ENCODE measurements around the gene PIGB.
"Not testable (repeated sequence)": the region's sequence is repeated elsewhere in the genome, so short reads cannot be mapped to it uniquely, and the experiment has no call there.

Gene PIGB

DNA sequence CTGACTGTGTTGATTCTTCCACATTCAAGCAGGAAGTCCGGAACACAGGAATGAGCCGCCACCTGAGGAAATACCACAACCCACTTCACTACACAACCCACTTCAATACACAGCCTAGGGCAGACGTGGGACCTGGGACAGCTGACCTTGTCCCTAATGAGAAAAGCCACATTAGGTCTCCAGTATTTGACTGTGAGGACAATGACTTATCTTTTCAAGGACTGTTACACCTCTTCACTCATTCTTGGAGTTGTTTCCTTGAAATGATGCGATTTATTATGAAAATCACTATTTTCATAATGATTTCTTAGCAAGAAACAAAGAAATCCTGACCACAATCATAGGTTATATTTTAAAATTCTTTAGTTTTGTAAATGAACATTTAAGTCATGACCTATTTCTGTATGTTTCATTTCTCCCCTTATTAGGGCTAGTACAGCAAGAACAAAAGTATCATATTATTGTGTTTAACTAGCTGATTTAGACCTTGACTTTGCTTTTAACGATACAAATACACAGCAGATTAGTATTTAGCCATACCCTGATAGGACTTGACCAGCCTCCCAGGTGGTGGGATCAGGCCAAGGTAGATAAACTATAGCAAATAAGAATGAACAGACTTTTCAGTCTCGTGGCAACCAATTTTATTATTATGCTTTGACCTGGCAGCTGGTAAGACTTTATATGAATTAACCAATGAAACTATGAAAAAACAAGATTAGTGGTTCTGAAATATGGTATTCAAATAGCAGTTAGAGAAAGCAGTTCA is 35.5 kb upstream of the PIGB start:
- no peak for DNase-seq
- no peaks in the 10 kb centered on the region for H3K27me3 ChIP-seq (ENCODE audit: insufficient read depth, low read length, poor library complexity)
- H3K4me1 ChIP-seq (ENCODE audit: control insufficient read depth, low read depth, low read length), result peaks cover 4% of the 10 kb centered on the region

DNA sequence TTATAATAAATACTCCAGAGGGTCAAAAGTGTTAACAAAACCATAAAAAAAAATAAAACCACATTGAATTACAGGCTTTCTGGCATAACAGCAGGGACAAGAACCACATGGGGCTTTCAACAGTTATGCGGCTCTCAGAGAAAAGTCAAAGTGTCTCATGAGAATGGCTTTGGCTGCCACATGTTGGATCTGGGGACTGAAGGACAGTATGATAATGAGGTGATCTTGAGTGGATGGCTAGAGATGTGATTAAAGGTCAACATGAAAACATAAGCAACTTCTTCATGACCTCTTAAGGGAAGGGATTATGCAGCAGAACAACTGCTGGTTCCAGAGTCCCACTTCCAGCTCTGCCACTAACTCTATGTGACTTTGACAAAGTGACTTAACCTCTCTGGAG is 34.6 kb upstream of the PIGB start:
- H3K36me3 ChIP-seq (ENCODE audit: control insufficient read depth, insufficient read depth, low read length), result no peaks in the 10 kb centered on the region
- H4K5ac ChIP-seq (ENCODE audit: low read length), result no peak overlapping the region
- no peak overlapping the region for H2AK5ac ChIP-seq (ENCODE audit: low read length)
- no CpG with 5 or more reads among the region's 1 CpG for WGBS (ENCODE audit: extremely low coverage, insufficient coverage, low lambda C conversion rate)
- H3K4me1 ChIP-seq (ENCODE audit: control insufficient read depth, low read depth, low read length), result peaks cover 4% of the 10 kb centered on the region
- no peaks in the 10 kb centered on the region for H3K79me1 ChIP-seq (ENCODE audit: low read length)
- no peak overlapping the region for H2BK5ac ChIP-seq (ENCODE audit: low read length)
- no peaks in the 10 kb centered on the region for H3K79me2 ChIP-seq (ENCODE audit: control insufficient read depth, insufficient read depth, low read length)
- H3K4ac ChIP-seq (ENCODE audit: low read depth, low read length), result no peak overlapping the region
- no peak overlapping the region for H3K18ac ChIP-seq (ENCODE audit: low read length)
- no peak overlapping the region for H3K23ac ChIP-seq (ENCODE audit: low read length)
- H3K56ac ChIP-seq (ENCODE audit: low read length), result no peak overlapping the region
- no peaks in the 10 kb centered on the region for H3K27me3 ChIP-seq (ENCODE audit: insufficient read depth, low read length, poor library complexity)
- H4K8ac ChIP-seq (ENCODE audit: low read depth, low read length), result no peak overlapping the region
- H3K9ac ChIP-seq (ENCODE audit: low read length), result no peak overlapping the region
- no peak overlapping the region for H3K4me2 ChIP-seq (ENCODE audit: low read length)
- no peak for DNase-seq
- H3K4me3 ChIP-seq (ENCODE audit: low read length), result no peak overlapping the region
- no peak overlapping the region for H2BK120ac ChIP-seq (ENCODE audit: low read depth, low read length)
- no peak overlapping the region for H3K27ac ChIP-seq (ENCODE audit: low read depth, low read length)
- H2BK15ac ChIP-seq (replicated peaks; ENCODE audit: low read depth), result no peak overlapping the region

More for the DNA sequence above, 35.5 kb upstream of the PIGB start:
- no peaks in the 10 kb centered on the region for H3K79me1 ChIP-seq (ENCODE audit: low read length)
- no peak overlapping the region for H3K4ac ChIP-seq (ENCODE audit: low read depth, low read length)
- no peak overlapping the region for H2BK5ac ChIP-seq (ENCODE audit: low read length)
- H3K18ac ChIP-seq (ENCODE audit: low read length), result no peak overlapping the region
- no peaks in the 10 kb centered on the region for H3K36me3 ChIP-seq (ENCODE audit: control insufficient read depth, insufficient read depth, low read length)
- H3K4me3 ChIP-seq (ENCODE audit: low read length), result no peak overlapping the region
- no peak overlapping the region for H3K4me2 ChIP-seq (ENCODE audit: low read length)
- no peak overlapping the region for H2BK15ac ChIP-seq (replicated peaks; ENCODE audit: low read depth)
- H2AK5ac ChIP-seq (ENCODE audit: low read length), result no peak overlapping the region
- H3K9ac ChIP-seq (ENCODE audit: low read length), result no peak overlapping the region
- no CpG with 5 or more reads among the region's 6 CpGs for WGBS (ENCODE audit: extremely low coverage, insufficient coverage, low lambda C conversion rate)
- no peak overlapping the region for H4K5ac ChIP-seq (ENCODE audit: low read length)
- no peak overlapping the region for H3K23ac ChIP-seq (ENCODE audit: low read length)
- no peak overlapping the region for H3K27ac ChIP-seq (ENCODE audit: low read depth, low read length)
- no peak overlapping the region for H3K56ac ChIP-seq (ENCODE audit: low read length)
- no peaks in the 10 kb centered on the region for H3K79me2 ChIP-seq (ENCODE audit: control insufficient read depth, insufficient read depth, low read length)
- H4K8ac ChIP-seq (ENCODE audit: low read depth, low read length), result no peak overlapping the region
- no peak overlapping the region for H2BK120ac ChIP-seq (ENCODE audit: low read depth, low read length)

DNA sequence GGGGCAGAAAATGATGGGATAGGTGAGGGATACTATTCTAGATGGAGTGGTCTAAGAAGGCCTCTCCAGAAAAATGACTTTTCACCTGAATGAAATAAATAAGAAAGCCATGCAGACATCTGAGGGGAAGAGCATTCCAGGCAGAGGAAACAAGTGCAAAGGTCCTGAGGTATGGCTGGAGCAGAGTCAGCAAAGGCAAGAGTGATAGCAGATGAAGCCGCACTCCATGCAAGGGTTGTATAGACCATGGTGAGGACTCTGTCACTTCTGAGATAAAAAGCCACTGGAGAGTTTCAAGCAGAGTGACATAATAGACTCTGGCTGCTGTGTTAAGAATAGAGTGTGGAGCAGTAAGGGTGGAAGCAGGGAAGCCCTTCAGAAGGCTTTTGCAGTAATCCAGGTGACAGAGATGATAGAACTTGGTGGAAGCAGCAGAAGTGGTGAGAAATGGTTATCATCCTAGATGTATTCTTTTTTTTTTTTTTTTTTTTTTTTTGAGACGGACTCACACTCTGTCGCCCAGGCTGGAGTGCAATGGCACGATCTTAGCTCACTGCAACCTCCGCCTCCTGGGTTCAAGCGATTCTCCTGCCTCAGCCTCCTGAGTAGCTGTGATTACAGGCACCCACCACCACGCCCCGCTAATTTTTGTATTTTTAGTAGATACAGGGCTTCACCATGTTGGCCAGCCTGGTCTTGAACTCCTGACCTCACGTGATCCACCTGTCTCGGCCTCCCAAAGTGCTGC is 32.4 kb upstream of the PIGB start:
- H3K56ac ChIP-seq (ENCODE audit: low read length); H3K18ac ChIP-seq (ENCODE audit: low read length); H3K36me3 ChIP-seq (ENCODE audit: control insufficient read depth, insufficient read depth, low read length); H2BK15ac ChIP-seq (replicated peaks; ENCODE audit: low read depth); H3K27ac ChIP-seq (ENCODE audit: low read depth, low read length); H3K27me3 ChIP-seq (ENCODE audit: insufficient read depth, low read length, poor library complexity); H3K4ac ChIP-seq (ENCODE audit: low read depth, low read length); H2BK120ac ChIP-seq (ENCODE audit: low read depth, low read length); H3K9ac ChIP-seq (ENCODE audit: low read length); DNase-seq; H4K5ac ChIP-seq (ENCODE audit: low read length); H3K79me1 ChIP-seq (ENCODE audit: low read length); H3K4me2 ChIP-seq (ENCODE audit: low read length); H4K8ac ChIP-seq (ENCODE audit: low read depth, low read length); H3K23ac ChIP-seq (ENCODE audit: low read length); H2AK5ac ChIP-seq (ENCODE audit: low read length); H2BK5ac ChIP-seq (ENCODE audit: low read length); H3K4me3 ChIP-seq (ENCODE audit: low read length); H3K79me2 ChIP-seq (ENCODE audit: control insufficient read depth, insufficient read depth, low read length); H3K4me1 ChIP-seq (ENCODE audit: control insufficient read depth, low read depth, low read length): not testable (repeated sequence)
- WGBS (ENCODE audit: extremely low coverage, insufficient coverage, low lambda C conversion rate), result no CpG with 5 or more reads among the region's 10 CpGs

DNA sequence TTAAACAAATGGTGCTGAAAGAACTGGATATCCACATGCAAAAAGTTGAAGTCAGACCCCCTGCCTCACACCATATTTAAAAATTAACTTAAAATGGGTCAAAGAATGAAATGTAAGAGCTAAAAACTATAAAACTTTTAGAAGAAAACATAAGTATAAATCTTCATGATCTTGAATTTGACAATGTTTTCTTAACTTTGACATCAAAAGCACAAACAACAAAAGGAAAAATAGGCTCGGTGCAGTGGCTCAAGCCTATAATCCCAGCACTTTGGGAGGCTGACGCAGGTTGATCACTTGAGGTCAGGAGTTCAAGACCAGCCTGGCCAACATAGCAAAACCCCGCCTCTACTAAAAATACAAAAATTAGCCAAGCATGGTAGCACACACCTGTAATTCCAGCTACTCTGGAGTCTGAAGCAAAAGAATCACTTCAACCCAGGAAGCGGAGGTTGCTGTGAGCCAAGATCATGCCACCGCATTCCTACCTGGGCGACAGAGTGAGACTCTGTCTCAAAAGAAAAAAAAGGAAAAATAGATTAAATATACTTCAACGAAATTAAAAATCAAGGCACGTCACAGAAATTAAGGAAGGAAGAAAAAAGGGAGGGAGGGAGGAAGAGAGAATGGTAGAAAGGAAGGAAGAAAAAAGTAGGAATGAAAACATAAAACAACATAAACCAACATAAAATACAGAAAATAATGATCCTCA is 30.9 kb upstream of the PIGB start:
- 100% methylated on average over 1 of the region's 8 CpGs for WGBS (ENCODE audit: extremely low coverage, insufficient coverage, low lambda C conversion rate)

DNA sequence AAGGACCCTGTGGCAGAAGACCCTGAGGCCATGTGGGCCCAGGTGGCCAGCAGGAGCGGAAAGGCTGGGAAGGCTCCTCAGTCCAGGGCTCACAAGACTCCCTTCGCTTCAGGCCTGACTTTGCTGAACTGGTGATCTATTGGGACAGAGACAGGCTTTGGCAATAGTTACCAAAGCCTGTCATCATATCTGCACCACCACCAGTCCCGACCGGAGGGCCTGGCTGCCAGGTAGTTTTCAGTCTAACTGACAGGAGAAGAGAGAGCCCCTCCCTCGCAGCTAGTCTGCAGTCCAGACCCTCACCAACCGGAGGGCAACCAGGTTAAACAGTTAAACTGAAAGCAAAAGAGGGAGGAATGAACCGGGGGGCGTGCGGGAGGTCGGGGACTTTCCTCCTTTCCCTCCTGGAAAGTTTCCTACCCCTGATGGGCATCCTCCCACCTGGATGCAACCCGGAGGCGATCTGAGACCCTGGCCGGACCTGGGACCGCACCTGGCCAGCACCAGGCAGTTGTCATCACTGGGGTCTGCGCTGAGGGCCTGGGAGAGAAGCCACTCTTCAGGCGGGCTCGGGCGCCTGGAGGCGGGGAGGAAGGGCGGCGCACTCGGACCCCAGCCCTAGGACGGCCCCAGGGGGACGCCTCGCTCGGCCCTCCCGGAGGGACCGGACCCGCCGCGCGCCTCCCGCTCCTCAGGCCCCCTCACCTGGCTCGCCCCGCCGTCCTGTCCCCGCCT is 29.8 kb upstream of the PIGB start:
- peak overlapping the region; percentile 33 for H3K18ac ChIP-seq (ENCODE audit: low read length)

More for the DNA sequence above, 30.9 kb upstream of the PIGB start:
- Histone ChIP-seq H3K23ac (ENCODE audit: low read length) (no peak overlapping the region), H3K27ac (ENCODE audit: low read depth, low read length) (no peak overlapping the region), H3K36me3 (ENCODE audit: control insufficient read depth, insufficient read depth, low read length) (no peaks in the 10 kb centered on the region), H3K4me3 (ENCODE audit: low read length) (no peak overlapping the region), H3K56ac (ENCODE audit: low read length) (no peak overlapping the region), H3K79me2 (ENCODE audit: control insufficient read depth, insufficient read depth, low read length) (no peaks in the 10 kb centered on the region), H3K4me2 (ENCODE audit: low read length) (no peak overlapping the region), H3K4me1 (ENCODE audit: control insufficient read depth, low read depth, low read length) (no peaks in the 10 kb centered on the region), H3K18ac (ENCODE audit: low read length) (no peak overlapping the region), H3K79me1 (ENCODE audit: low read length) (no peaks in the 10 kb centered on the region), H4K5ac (ENCODE audit: low read length) (no peak overlapping the region), H2BK5ac (ENCODE audit: low read length) (no peak overlapping the region), H3K4ac (ENCODE audit: low read depth, low read length) (no peak overlapping the region), H3K9ac (ENCODE audit: low read length) (no peak overlapping the region), H2BK15ac (replicated peaks; ENCODE audit: low read depth) (no peak overlapping the region), H4K8ac (ENCODE audit: low read depth, low read length) (no peak overlapping the region), H3K27me3 (ENCODE audit: insufficient read depth, low read length, poor library complexity) (no peaks in the 10 kb centered on the region), H2AK5ac (ENCODE audit: low read length) (no peak overlapping the region), H2BK120ac (ENCODE audit: low read depth, low read length) (no peak overlapping the region)
- no peak for DNase-seq

More for the DNA sequence above, 29.8 kb upstream of the PIGB start:
- H2BK5ac ChIP-seq (ENCODE audit: low read length), result no peak overlapping the region
- no peak overlapping the region for H2BK15ac ChIP-seq (replicated peaks; ENCODE audit: low read depth)
- H3K4ac ChIP-seq (ENCODE audit: low read depth, low read length), result no peak overlapping the region
- no CpG with 5 or more reads among the region's 37 CpGs for WGBS (ENCODE audit: extremely low coverage, insufficient coverage, low lambda C conversion rate)
- no peaks in the 10 kb centered on the region for H3K36me3 ChIP-seq (ENCODE audit: control insufficient read depth, insufficient read depth, low read length)
- H2BK120ac ChIP-seq (ENCODE audit: low read depth, low read length), result no peak overlapping the region
- no peak overlapping the region for H2AK5ac ChIP-seq (ENCODE audit: low read length)
- no peak overlapping the region for H3K23ac ChIP-seq (ENCODE audit: low read length)
- no peaks in the 10 kb centered on the region for H3K79me2 ChIP-seq (ENCODE audit: control insufficient read depth, insufficient read depth, low read length)
- peak overlapping the region; percentile 32 for H3K4me2 ChIP-seq (ENCODE audit: low read length)
- H3K4me3 ChIP-seq (ENCODE audit: low read length), result peak overlapping the region; percentile 62
- H4K8ac ChIP-seq (ENCODE audit: low read depth, low read length), result no peak overlapping the region
- peak overlapping the region; percentile 93 for H3K56ac ChIP-seq (ENCODE audit: low read length)
- no peak overlapping the region for H4K5ac ChIP-seq (ENCODE audit: low read length)
- H3K79me1 ChIP-seq (ENCODE audit: low read length), result no peaks in the 10 kb centered on the region
- no peaks in the 10 kb centered on the region for H3K27me3 ChIP-seq (ENCODE audit: insufficient read depth, low read length, poor library complexity)
- no peak overlapping the region for H3K27ac ChIP-seq (ENCODE audit: low read depth, low read length)
- peak overlapping the region; percentile 83 for H3K9ac ChIP-seq (ENCODE audit: low read length)
- peak; percentile 66 for DNase-seq
- no peaks in the 10 kb centered on the region for H3K4me1 ChIP-seq (ENCODE audit: control insufficient read depth, low read depth, low read length)

Measured in mesendoderm (in vitro differentiated cells).